GM18520 (cell line): ENCODE data around the gene BICDL1.

Experiments
- ATAC-seq: cut with Tn5 transposase; IDR thresholded peaks from one replicate; pipeline ENCODE4 v1.9.1; 2021; ENCODE audit not compliant: unreplicated experiment

Gene BICDL1

GRCh38 chr12:120121766-120122293, 132.8 kb downstream of the BICDL1 start:
- ATAC-seq, result peak; percentile 24

- ATAC-seq, result no peak
Measured at GRCh38 chr12:120125029-120125428, 136.0 kb downstream of the BICDL1 start.

DNA sequence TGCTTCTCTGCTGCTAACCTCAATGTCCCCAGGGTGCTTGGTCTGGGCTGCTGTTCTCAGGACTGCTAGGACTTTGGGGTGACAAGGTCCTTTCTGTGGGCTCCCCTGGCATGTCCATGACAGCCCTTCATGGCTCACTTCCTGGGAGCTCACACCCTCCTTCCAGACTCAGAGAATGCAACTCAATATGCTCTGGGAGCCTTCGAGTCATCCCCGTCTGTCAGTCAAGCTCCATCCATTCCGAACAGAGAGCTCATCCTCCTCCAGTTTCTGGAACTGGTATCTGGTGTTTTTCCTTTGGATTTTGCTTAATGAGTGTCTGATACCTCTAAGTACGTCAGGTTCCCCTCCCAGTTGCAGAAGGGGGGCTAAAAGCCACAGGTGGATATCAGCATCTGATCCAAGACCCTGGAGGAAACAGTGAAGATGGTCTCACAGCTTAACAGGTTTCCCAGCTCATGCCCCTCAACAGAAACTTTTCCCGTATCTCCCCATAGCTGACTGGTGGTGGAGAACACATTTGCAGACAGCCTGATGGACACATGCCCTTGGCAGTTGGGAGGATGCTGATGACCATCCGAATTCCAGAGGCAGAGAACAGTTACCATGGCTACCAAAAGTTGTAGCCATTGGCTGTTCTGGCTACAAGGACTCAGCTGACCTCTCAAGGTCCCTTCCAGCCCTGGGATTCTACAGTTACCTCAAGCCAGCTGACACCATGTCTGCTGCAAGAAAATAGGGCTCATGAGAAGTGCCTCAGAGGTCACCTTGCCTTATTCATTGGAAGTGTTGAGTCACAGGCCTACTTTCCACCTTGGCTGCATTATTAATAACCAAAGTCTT, 137.0 kb downstream of the BICDL1 start:
- no peak for ATAC-seq

- no peak for ATAC-seq
Measured at GRCh38 chr12:120126635-120127005, 137.6 kb downstream of the BICDL1 start.

DNA sequence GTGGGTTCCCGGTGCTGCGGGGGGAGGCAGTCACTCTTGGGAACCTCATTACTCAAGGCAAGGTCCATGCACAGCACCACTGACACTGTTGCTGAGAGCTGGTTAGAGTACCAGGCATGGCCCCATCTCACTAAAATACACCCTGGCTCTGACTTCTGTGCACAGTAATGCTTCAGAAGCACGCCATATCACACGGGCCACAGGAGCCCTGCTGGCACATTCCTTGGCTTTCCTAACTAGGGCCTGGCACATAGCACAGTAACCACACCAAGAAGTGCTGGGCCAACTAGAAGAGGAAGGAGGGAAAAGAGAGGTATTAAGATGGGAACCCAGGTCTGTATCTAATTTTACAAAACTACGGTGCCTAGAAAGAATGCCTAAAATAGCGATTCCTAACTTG, 141.0 kb downstream of the BICDL1 start:
- ATAC-seq, result no peak

DNA sequence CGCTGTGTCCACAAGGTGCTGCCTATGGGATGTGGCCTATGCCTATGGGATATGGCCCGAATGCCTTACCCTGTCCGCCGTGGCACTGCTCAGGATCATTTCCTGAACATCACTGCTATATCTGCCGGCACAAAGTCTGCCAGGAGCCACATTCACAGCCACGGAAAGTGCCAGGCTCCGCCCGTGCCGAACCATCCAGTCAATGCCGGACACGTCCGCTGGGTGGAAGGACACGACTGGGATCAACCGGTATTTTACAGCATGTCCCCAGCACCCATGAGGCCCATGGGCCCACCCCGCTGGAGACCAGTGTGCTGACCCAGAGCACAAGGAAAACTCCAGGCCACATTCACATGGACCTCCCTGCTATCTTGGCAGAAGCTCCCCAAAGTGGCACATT, 142.1 kb downstream of the BICDL1 start:
- no peak for ATAC-seq

GRCh38 chr12:120132054-120132836, 143.2 kb downstream of the BICDL1 start:
- no peak for ATAC-seq

DNA sequence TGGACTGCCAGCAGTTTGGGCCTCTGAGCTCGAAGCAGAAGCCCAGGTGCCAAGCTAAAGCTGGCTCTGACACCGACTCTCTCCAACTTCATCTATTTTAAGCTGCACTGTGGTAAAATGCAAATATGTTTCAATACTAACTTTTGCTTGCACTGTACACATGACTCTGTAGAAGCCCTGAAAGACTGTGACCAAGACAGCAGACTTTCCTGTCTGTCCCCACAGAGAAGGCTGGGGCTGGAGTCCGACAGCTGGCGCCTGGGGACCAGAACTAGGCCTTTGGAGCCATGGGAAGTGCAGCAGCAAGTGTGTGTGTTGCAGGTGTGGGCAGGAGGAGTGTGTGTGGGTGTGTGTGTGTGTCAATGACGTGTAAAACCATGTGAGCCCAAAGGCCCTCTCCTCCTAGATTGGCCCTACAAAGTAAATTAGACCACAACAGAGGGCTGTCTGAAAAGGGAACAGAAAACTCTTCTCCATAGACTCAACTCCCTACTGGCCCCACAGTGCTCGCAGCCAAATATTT, 143.9 kb downstream of the BICDL1 start:
- ATAC-seq, result peak; percentile 90

DNA sequence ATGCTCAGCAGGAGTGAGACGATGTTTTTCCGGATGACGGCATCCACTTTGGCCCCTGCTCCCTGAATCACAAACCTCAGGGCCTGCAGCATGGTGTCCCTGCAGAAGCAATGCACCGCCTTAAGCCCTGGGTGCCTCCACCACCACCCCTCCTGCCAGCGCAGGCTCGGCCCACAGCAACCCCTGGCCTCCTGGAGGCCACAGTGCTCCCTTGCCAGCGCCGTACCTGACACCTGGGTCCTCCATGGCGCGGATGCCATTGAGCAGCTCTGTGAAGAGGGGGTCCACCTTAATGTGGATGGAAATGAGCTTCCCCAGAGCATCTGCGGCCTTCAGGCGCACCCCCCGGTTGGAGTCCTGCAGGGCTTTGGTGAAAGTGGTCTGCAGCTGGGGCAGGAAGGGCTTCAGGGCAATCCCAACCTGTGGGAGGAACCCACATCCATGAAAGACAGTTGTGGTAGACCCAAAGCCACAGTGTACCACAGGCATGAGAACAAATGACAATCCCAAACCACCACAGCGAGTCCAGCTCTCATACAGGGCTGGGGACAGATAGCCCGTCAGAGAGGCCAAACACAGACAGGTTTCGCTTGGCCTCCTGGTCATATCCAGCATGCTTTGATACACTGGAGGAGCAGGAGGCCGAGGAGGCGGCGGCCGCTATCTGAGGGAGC, 145.4 kb downstream of the BICDL1 start:
- no peak for ATAC-seq

DNA sequence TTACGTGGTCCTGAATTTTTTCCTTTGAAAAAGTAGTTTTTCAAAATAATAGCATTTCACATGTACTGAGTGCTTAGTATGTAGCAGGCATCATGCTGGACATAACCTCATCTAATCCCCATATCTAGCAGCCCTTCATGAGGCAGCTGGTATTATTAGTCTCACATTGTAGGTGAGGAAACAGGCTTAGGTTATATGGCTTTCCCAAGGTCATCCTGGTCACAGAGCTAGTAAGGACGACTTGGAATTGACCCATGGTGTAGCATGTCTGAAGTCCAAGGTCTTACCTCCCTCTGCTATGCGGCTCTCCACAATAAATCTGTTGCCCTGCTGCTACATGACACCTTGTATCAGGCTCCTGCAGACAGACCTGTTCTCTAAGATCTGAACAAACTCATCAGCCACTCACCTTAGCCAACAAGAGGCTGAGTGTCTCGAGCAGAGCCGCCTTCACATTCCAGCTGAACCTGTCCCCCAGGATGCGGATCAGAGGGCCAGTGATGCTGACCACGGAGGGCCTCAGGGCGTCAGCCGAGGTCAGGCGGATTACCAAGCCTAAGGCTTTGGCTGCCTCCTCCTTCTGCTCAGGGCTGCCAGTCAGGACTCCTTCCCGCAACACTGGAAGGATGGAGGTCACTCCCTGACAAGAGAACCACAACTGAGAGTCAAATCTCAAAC, 147.2 kb downstream of the BICDL1 start:
- no peak for ATAC-seq

DNA sequence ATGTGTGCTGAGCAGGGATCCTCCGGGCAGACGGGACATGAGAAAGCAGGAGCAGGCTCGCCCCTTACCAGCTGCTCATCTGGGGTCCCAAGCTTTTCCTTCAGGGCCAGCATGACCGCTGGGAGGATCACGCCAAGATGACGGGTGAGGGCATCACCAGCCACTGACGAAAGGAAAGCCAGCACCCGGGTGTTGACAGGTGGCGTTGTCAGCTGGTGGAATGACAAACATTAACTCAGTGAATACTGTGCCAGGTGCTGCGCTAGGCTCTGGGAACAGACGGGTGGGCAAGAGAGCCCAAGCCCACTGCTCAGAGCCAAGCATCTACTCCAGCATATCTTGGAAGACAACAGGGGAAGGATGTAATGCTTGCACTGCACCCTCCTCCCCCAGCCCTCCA, 148.8 kb downstream of the BICDL1 start:
- ATAC-seq, result no peak

- ATAC-seq, result no peak
Measured at GRCh38 chr12:120138366-120138765, 149.3 kb downstream of the BICDL1 start.

DNA sequence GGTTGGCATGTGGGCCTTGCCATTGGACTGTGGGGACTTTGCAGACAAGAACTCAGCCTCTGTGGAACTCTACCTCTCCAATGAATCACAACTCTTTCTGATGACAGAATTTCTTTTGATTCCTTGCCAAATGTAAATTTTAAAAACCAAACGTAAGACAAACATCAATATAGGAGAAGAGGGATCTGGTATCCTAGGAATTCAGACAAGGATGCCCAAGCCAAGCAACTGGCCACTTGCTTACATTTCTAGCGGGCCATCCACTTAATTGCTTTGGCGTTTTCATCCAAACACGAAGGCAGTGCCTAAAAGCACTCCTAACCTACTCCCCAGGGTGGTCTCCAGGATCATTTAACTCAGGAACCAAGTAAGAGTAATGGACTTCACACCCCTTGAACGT, 150.9 kb downstream of the BICDL1 start:
- ATAC-seq, result no peak

DNA sequence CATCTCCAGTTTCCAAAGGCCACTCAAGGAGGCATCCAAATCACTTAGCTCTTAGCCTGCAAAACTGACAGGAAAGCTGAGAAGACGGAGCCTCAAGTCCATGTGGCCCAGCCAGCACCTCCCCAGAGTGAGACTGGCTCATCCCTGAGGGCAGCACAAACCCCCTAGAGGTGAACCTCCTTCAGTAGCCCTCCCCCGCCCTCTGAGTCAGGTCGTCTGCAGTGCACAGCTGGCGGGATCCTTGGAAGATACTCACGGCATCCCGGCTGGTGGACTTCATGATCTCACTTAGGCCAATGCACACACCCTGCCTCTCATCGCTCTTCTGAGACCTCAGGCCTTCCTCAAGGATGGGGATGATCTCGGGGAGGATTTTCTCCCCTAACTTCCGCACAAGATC, 151.6 kb downstream of the BICDL1 start:
- ATAC-seq, result no peak

DNA sequence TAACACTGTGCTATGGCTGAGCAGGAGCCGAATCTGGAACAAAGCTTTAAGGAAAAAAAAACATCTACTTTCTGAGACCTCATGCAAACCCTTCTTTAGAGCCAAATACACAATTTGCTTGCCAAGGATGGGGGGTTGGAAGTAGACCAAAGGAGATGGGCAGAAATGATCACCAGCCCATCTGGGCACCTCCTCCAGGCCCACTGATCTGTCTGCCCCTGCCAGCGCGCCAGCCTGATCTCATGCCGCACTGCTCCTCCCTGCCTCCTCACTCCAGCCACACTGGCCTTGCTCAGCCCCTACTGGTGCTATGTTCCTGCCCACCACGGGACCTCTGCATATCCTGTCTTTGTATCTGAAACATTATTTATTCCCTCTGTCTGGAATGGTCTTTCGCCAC, 152.3 kb downstream of the BICDL1 start:
- no peak for ATAC-seq

- ATAC-seq, result no peak
Measured at GRCh38 chr12:120142231-120142877, 153.3 kb downstream of the BICDL1 start.
